ENCODE measurements around the gene HLA-G.

GRCh38 chr6:29811377-29811776 is 16.2 kb upstream of the HLA-G start:
- TF ChIP-seq L3MBTL2 (conservative IDR thresholded peaks at IDR 0.05) (no peak), SP1 (IDR thresholded peaks at IDR 0.05) (no peak), HDGF (IDR thresholded peaks at IDR 0.05; ENCODE audit: borderline replicate concordance) (no peak)

Measured in HEK293T (cell line).